Gastrocnemius medialis (tissue), 4 donors: Measurements from ENCODE around the gene SMG6. TPM values are rescaled to one million over a fixed set of nuclear protein-coding genes. Genes with fewer than 3 reads are reported as not detected.

Experiments used
- ATAC-seq, 2 donors: fragments of 150-250 bp; one replicate each; pipeline ENCODE4 v1.9.1; 2016
- DNase-seq, 2 donors: peaks; one replicate each; pipeline ENCODE4 v3.0.0-alpha.2; 2019
- H3K27ac ChIP-seq, 4 donors: fragments of 200-600 bp; sonication (generic); 1 replicate in 1 of 4; 2 replicates in 3 of 4; pipeline ENCODE4 v1.5.1; 2016 to 2018; ENCODE audit warnings: mild to moderate bottlenecking in 2 of 4, moderate library complexity in 1 of 4
- H3K27me3 ChIP-seq, 3 donors: fragments of 200-600 bp; sonication (generic) in 2 of 3; 1 replicate in 1 of 3; 2 replicates in 2 of 3; pipeline versions ENCODE4 v1.5.1 to v1.6.0; 2016 to 2019; ENCODE audit warnings: mild to moderate bottlenecking in 1 of 3, moderate library complexity in 1 of 3
- H3K36me3 ChIP-seq, 2 donors: fragments of 200-600 bp; sonication (generic) in 1 of 2; one replicate each; pipeline ENCODE4 v1.5.1; 2017 to 2018
- H3K4me1 ChIP-seq, 2 donors: fragments of 200-600 bp; sonication (generic) in 1 of 2; one replicate each; pipeline ENCODE4 v1.5.1; 2016 to 2017; ENCODE audit warnings: mild to moderate bottlenecking in 2 of 2
- H3K4me3 ChIP-seq, 4 donors: fragments of 200-600 bp; sonication (generic) in 3 of 4; 1 replicate in 1 of 4; 2 replicates in 3 of 4; pipeline ENCODE4 v1.5.1; 2016 to 2019; ENCODE audit warnings: mild to moderate bottlenecking in 2 of 4
- H3K9me3 ChIP-seq, 3 donors: fragments of 200-600 bp; sonication (generic) in 2 of 3; 1 replicate in 1 of 3; 2 replicates in 2 of 3; pipeline ENCODE4 v1.5.1; 2016 to 2019
- POLR2A ChIP-seq, 2 donors: fragments of 450-650 bp; IDR thresholded peaks; one replicate each; pipeline ENCODE4 v1.6.1; 2017; ENCODE audit warnings: antibody characterized with exemption in 2 of 2, mild to moderate bottlenecking in 2 of 2, moderate library complexity in 2 of 2
- in situ Hi-C, 4 donors: fragments of 200-750 bp; cut with MboI; loops; one replicate each; pipeline versions ENCODE4 v1.15.0 to v1.8.0; 2017; ENCODE audit warnings: low sequenced_read_pairs in 4 of 4
- intact Hi-C: fragments of 100-400 bp; cut with DNase I; formaldehyde crosslinking; loops from one replicate; pipeline ENCODE4 v1.15.1; 2023; ENCODE audit warnings: low total_unique reads
- total RNA-seq, 4 donors: library from RNA; depleted of rRNA; stranded (reverse); fragments of >200 nt; gene quantifications; one replicate each; pipeline versions ENCODE4 v1.1.0 to v1.2.3, GENCODE V29; 2016
- TF ChIP-seq, protein P1 (sequence below), 5 experiments: fragments of 450-650 bp in 3 of 5; fragments of 200-600 bp in 2 of 5; sonication (generic) in 2 of 5; IDR thresholded peaks in 4 of 5; conservative IDR thresholded peaks in 1 of 5; 1 replicate in 4 of 5; 2 replicates in 1 of 5; pipeline ENCODE4 v1.5.1; 2016 to 2019; ENCODE audit warnings: antibody characterized with exemption in 5 of 5, mild to moderate bottlenecking in 3 of 5, moderate library complexity in 3 of 5

The SMG6 gene
- total RNA-seq, 4 donors from 2014 or later: 20.5 to 27.8 (median 23.0) TPM

DNA sequence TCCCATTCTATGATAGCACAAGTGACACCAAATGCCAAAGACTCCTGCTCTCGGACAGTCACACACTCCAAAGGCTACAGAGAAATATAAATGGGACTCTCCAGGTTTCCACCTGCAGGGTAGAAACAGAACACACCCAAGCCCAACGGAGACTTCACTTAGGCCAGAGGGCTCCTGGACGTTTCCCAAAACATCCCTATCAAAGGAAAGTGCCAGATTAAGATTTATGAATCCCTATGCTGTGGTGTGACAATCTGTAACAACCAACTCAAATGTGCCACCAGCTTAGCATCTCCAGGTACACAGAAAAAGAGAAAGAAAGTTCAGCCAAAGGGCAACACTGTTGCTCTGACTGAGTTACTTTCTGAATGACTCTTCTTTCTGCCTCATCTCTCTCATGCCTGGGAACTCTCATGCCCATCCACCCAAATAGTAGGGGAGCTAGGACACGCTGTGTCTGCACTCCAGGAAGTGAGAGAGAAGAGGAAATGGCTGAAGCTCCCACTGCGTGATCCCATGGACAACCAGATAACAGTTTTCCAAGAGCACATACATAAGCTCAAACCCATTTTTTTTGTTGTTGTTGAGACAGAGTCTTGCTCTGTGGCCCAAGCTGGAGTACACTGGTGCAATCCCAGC, 49.7 kb downstream of the SMG6 start:
- H3K9me3 ChIP-seq: no peaks in the 10 kb centered on the region
- in situ Hi-C loops (loop anchor here in 2 of 4 donors (25.0 kb wide), 1 partner anchor 342 kb away; no protein-coding TSS in a partner anchor), intact Hi-C loops (no loop called here)
- H3K27me3 ChIP-seq: no peaks in the 10 kb centered on the region
- TF ChIP-seq POLR2A (IDR thresholded peaks at IDR 0.05): no peak
- TF ChIP-seq, protein P1, sequence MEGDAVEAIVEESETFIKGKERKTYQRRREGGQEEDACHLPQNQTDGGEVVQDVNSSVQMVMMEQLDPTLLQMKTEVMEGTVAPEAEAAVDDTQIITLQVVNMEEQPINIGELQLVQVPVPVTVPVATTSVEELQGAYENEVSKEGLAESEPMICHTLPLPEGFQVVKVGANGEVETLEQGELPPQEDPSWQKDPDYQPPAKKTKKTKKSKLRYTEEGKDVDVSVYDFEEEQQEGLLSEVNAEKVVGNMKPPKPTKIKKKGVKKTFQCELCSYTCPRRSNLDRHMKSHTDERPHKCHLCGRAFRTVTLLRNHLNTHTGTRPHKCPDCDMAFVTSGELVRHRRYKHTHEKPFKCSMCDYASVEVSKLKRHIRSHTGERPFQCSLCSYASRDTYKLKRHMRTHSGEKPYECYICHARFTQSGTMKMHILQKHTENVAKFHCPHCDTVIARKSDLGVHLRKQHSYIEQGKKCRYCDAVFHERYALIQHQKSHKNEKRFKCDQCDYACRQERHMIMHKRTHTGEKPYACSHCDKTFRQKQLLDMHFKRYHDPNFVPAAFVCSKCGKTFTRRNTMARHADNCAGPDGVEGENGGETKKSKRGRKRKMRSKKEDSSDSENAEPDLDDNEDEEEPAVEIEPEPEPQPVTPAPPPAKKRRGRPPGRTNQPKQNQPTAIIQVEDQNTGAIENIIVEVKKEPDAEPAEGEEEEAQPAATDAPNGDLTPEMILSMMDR (IDR thresholded peaks at IDR 0.05 in 4 of 5, conservative IDR thresholded peaks at IDR 0.05 in 1 of 5): no peak
- no peak overlapping the region for H3K4me3 ChIP-seq
- peaks cover 0 to 7% of the 10 kb centered on the region in 2 donors for H3K4me1 ChIP-seq
- H3K27ac ChIP-seq: no peak overlapping the region
- ATAC-seq (no peak), DNase-seq (no peak)
- H3K36me3 ChIP-seq: peaks cover 0 to 5% of the 10 kb centered on the region in 2 donors

GRCh38 chr17:2253362-2253761, 50.2 kb downstream of the SMG6 start:
- DNase-seq (no peak), ATAC-seq (no peak)
- Histone ChIP-seq H3K9me3 (no peaks in the 10 kb centered on the region), H3K27ac (no peak overlapping the region), H3K4me3 (no peak overlapping the region), H3K4me1 (peaks cover 0 to 7% of the 10 kb centered on the region in 2 donors), H3K27me3 (no peaks in the 10 kb centered on the region), H3K36me3 (peaks cover 0 to 5% of the 10 kb centered on the region in 2 donors)
- intact Hi-C loops (no loop called here), in situ Hi-C loops (loop anchor here in 2 of 4 donors (25.0 kb wide), 1 partner anchor 341 kb away; no protein-coding TSS in a partner anchor)
- TF ChIP-seq, protein P1 (IDR thresholded peaks at IDR 0.05 in 4 of 5, conservative IDR thresholded peaks at IDR 0.05 in 1 of 5): no peak
- TF ChIP-seq POLR2A (IDR thresholded peaks at IDR 0.05): no peak

GRCh38 chr17:2251098-2251497, 52.5 kb downstream of the SMG6 start:
- H3K4me1 ChIP-seq: peaks cover 0 to 7% of the 10 kb centered on the region in 2 donors
- in situ Hi-C loops: loop anchor here in 2 of 4 donors (25.0 kb wide), 1 partner anchor 339 kb away; no protein-coding TSS in a partner anchor
- no peak overlapping the region for H3K4me3 ChIP-seq
- no peaks in the 10 kb centered on the region for H3K9me3 ChIP-seq
- ATAC-seq: no peak
- no peak overlapping the region for H3K27ac ChIP-seq
- no peak for TF ChIP-seq POLR2A (IDR thresholded peaks at IDR 0.05)
- TF ChIP-seq, protein P1 (IDR thresholded peaks at IDR 0.05 in 4 of 5, conservative IDR thresholded peaks at IDR 0.05 in 1 of 5): no peak
- H3K36me3 ChIP-seq: peaks cover 0 to 5% of the 10 kb centered on the region in 2 donors
- H3K27me3 ChIP-seq: no peaks in the 10 kb centered on the region
- intact Hi-C loops: loop anchor here (2.0 kb wide), 1 partner anchor 30 kb away; no protein-coding TSS in a partner anchor
- no peak for DNase-seq

- Histone ChIP-seq H3K36me3 (peaks cover 0 to 5% of the 10 kb centered on the region in 2 donors), H3K4me1 (peaks cover 0 to 7% of the 10 kb centered on the region in 2 donors), H3K4me3 (no peak overlapping the region), H3K27me3 (no peaks in the 10 kb centered on the region), H3K9me3 (no peaks in the 10 kb centered on the region), H3K27ac (no peak overlapping the region)
- no peak for ATAC-seq
- intact Hi-C loops (loop anchor here (2.0 kb wide), 1 partner anchor 30 kb away; no protein-coding TSS in a partner anchor), in situ Hi-C loops (loop anchor here in 2 of 4 donors (25.0 kb wide), 1 partner anchor 338 kb away; no protein-coding TSS in a partner anchor)
- TF ChIP-seq, protein P1 (IDR thresholded peaks at IDR 0.05 in 4 of 5, conservative IDR thresholded peaks at IDR 0.05 in 1 of 5): no peak
- TF ChIP-seq POLR2A (IDR thresholded peaks at IDR 0.05): no peak
- no peak for DNase-seq
These were observed 53.2 kb downstream of the SMG6 start for GRCh38 chr17:2250140-2251095.
